Suprapubic skin (tissue), 4 donors: Measurements from ENCODE around the gene HJURP.

Source experiments
- CTCF ChIP-seq, 2 donors: fragments of 200-600 bp in 1 of 2; fragments of 450-650 bp in 1 of 2; sonication (generic) in 1 of 2; IDR thresholded peaks; one replicate each; pipeline ENCODE4 v1.5.1; 2016 to 2019; ENCODE audit warnings: antibody characterized with exemption in 2 of 2, mild to moderate bottlenecking in 1 of 2, moderate library complexity in 1 of 2
- EP300 ChIP-seq: sonication (generic); formaldehyde crosslinking; IDR thresholded peaks from one replicate; pipeline ENCODE4 v1.6.1; 2017; ENCODE audit warnings: antibody characterized with exemption
- POLR2A ChIP-seq, 2 donors: fragments of 450-650 bp; IDR thresholded peaks; one replicate each; pipeline ENCODE4 v1.6.1; 2017; ENCODE audit warnings: antibody characterized with exemption in 2 of 2, mild to moderate bottlenecking in 2 of 2, moderate library complexity in 2 of 2
- POLR2AphosphoS5 ChIP-seq, 3 donors: sonication (generic); formaldehyde crosslinking; IDR thresholded peaks; one replicate each; pipeline ENCODE4 v1.6.1; 2017; ENCODE audit warnings: antibody characterized with exemption in 3 of 3

- TF ChIP-seq POLR2A (IDR thresholded peaks at IDR 0.05) (no peak), CTCF (IDR thresholded peaks at IDR 0.05) (no peak), EP300 (no peak), POLR2AphosphoS5 (IDR thresholded peaks at IDR 0.05) (no peak)
Measured at GRCh38 chr2:233851169-233851568, 3.2 kb downstream of the HJURP start.
